ENCODE results near the gene CST9L.

DNA sequence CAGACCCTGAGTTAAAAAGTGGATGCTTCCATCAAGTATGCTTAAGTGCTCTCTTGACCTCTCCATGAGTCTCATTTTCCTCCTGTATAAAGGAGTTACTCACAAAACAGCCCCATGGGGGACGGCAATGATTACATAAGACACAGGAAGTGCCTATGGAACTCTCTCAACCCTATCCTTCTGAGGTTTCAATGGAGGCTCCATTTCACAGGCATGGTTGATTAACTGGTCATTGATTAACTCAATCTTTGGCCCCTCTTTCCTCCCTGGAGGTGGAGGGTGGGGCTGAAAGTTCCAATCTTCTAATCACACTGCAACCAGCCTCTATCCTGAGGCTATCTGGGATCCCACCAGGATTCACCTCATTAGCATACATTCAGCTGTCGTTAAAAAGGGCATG is 48.1 kb downstream of the CST9L start:
- no peak for TF ChIP-seq CTCF (IDR thresholded peaks at IDR 0.05)
- no peak for TF ChIP-seq POLR2A (IDR thresholded peaks at IDR 0.05)
- TF ChIP-seq POLR2AphosphoS5 (IDR thresholded peaks at IDR 0.05) = no peak
- TF ChIP-seq EP300 (IDR thresholded peaks at IDR 0.05) = no peak

Measured in sigmoid colon (tissue), 4 donors.